Measurements from ENCODE around the gene TLE2.
"Not testable (repeated sequence)": the region's sequence is repeated elsewhere in the genome, so short reads cannot be mapped to it uniquely, and the experiment has no call there.

The TLE2 gene

GRCh38 chr19:2986951-2987524, 42.0 kb downstream of the TLE2 start:
- FAIRE-seq = no peak
- DNase-seq (ENCODE audit: low spot score) = no peak

GRCh38 chr19:2984215-2984528, 44.9 kb downstream of the TLE2 start:
- FAIRE-seq (no peak), DNase-seq (ENCODE audit: low spot score) (no peak)

- no peak for DNase-seq (ENCODE audit: low spot score)
- FAIRE-seq = no peak
Observed at GRCh38 chr19:2983351-2984214, 45.5 kb downstream of the TLE2 start.

- no peak for FAIRE-seq
- no peak for DNase-seq (ENCODE audit: low spot score)
Observed at GRCh38 chr19:2982983-2983350, 46.1 kb downstream of the TLE2 start.

- DNase-seq (ENCODE audit: low spot score) (no peak), FAIRE-seq (no peak)
Observed at GRCh38 chr19:2982561-2982960, 46.5 kb downstream of the TLE2 start.

GRCh38 chr19:2981898-2982297, 47.2 kb downstream of the TLE2 start:
- no peak for DNase-seq (ENCODE audit: low spot score)
- FAIRE-seq = no peak

- FAIRE-seq (no peak), DNase-seq (ENCODE audit: low spot score) (no peak)
Observed at GRCh38 chr19:2978772-2979171, 50.3 kb downstream of the TLE2 start.

- FAIRE-seq = no peak
Observed at GRCh38 chr19:2978166-2978767, 50.8 kb downstream of the TLE2 start.

GRCh38 chr19:2977746-2978138, 51.3 kb downstream of the TLE2 start:
- DNase-seq (ENCODE audit: low spot score) = no peak
- FAIRE-seq = no peak

More at GRCh38 chr19:2978166-2978767, 50.8 kb downstream of the TLE2 start:
- no peak for DNase-seq (ENCODE audit: low spot score)

GRCh38 chr19:2977001-2977745, 51.9 kb downstream of the TLE2 start, which contains the start of gene TLE6:
TSS of gene TLE6 (plus strand) at chr19:2977564. CDS start at chr19:2978234, 670 bp downstream.
- FAIRE-seq (peak; percentile 51), DNase-seq (ENCODE audit: low spot score) (peak; percentile 89)

GRCh38 chr19:2976609-2977000, 52.5 kb downstream of the TLE2 start:
- no peak for DNase-seq (ENCODE audit: low spot score)
- no peak for FAIRE-seq

GRCh38 chr19:2974342-2975041, 54.6 kb downstream of the TLE2 start:
- FAIRE-seq (no peak), DNase-seq (ENCODE audit: low spot score) (no peak)

- DNase-seq (ENCODE audit: low spot score) = no peak
- FAIRE-seq = no peak
Observed at GRCh38 chr19:2973229-2973628, 55.9 kb downstream of the TLE2 start.

GRCh38 chr19:2970201-2970835, 58.8 kb downstream of the TLE2 start:
- DNase-seq (ENCODE audit: low spot score) (no peak), FAIRE-seq (no peak)

GRCh38 chr19:2969104-2969504, 60.0 kb downstream of the TLE2 start:
- FAIRE-seq = no peak
- no peak for DNase-seq (ENCODE audit: low spot score)

GRCh38 chr19:2967972-2968371, 61.1 kb downstream of the TLE2 start:
- DNase-seq (ENCODE audit: low spot score) = no peak
- no peak for FAIRE-seq

- FAIRE-seq (no peak), DNase-seq (ENCODE audit: low spot score) (no peak)
Observed at GRCh38 chr19:2964874-2965273, 64.2 kb downstream of the TLE2 start.

GRCh38 chr19:2963631-2964030, 65.4 kb downstream of the TLE2 start:
- FAIRE-seq; DNase-seq (ENCODE audit: low spot score): not testable (repeated sequence)

GRCh38 chr19:2963122-2963521, 66.0 kb downstream of the TLE2 start:
- no peak for DNase-seq (ENCODE audit: low spot score)
- no peak for FAIRE-seq

- FAIRE-seq = peak; percentile 62
- peak; percentile 68 for DNase-seq (ENCODE audit: low spot score)
Observed at GRCh38 chr19:2962018-2962670, 66.9 kb downstream of the TLE2 start.

All from RCC 7860 (cell line).